BE2C (cell line): Measurements from ENCODE around the gene PRSS1.

Experiments used
- DNase-seq: peaks from one replicate; pipeline ENCODE4 v3.0.0-alpha.2; 2020
- H3K27me3 ChIP-seq: fragments of 250-450 bp; sonication (Bioruptor Pico); 2 replicates; pipeline ENCODE4 v1.5.1; 2020; ENCODE audit warnings: mild to moderate bottlenecking
- H3K36me3 ChIP-seq: fragments of 250-450 bp; sonication (Bioruptor Pico); 2 replicates; pipeline ENCODE4 v1.5.1; 2020; ENCODE audit warnings: mild to moderate bottlenecking
- H3K4me1 ChIP-seq: fragments of 250-450 bp; sonication (Bioruptor Pico); 2 replicates; pipeline ENCODE4 v1.5.1; 2020
- H3K4me3 ChIP-seq: 2 replicates; pipeline ENCODE4 v1.5.1; 2011; ENCODE audit warnings: low read depth, low read length
- H3K9me3 ChIP-seq: fragments of 250-450 bp; sonication (Bioruptor Pico); 2 replicates; pipeline ENCODE4 v1.5.1; 2020
- CTCF ChIP-seq: IDR thresholded peaks from 2 replicates; pipeline ENCODE4 v1.5.1; 2012; ENCODE audit warnings: mild to moderate bottlenecking, low read depth, low read length

PRSS1 gene

GRCh38 chr7:142785841-142786250 lies 36.6 kb downstream of the PRSS1 start:
- no peak for DNase-seq
- TF ChIP-seq CTCF: no peak
- H3K36me3 ChIP-seq: no peaks in the 10 kb centered on the region
- no peak overlapping the region for H3K4me3 ChIP-seq
- H3K9me3 ChIP-seq: no peaks in the 10 kb centered on the region
- no peaks in the 10 kb centered on the region for H3K4me1 ChIP-seq
- no peaks in the 10 kb centered on the region; the same call in 1 of the 2 replicates for H3K27me3 ChIP-seq

GRCh38 chr7:142787034-142787768 lies 37.9 kb downstream of the PRSS1 start:
- Histone ChIP-seq H3K36me3 (no peaks in the 10 kb centered on the region), H3K4me3 (no peak overlapping the region), H3K4me1 (no peaks in the 10 kb centered on the region), H3K27me3 (no peaks in the 10 kb centered on the region; the same call in 1 of the 2 replicates), H3K9me3 (no peaks in the 10 kb centered on the region)
- no peak for TF ChIP-seq CTCF
- DNase-seq: no peak

GRCh38 chr7:142787783-142788182 lies 38.5 kb downstream of the PRSS1 start:
- no peaks in the 10 kb centered on the region; the same call in 1 of the 2 replicates for H3K27me3 ChIP-seq
- DNase-seq: no peak
- TF ChIP-seq CTCF: no peak
- H3K9me3 ChIP-seq: no peaks in the 10 kb centered on the region
- H3K4me1 ChIP-seq: no peaks in the 10 kb centered on the region
- no peak overlapping the region for H3K4me3 ChIP-seq
- H3K36me3 ChIP-seq: no peaks in the 10 kb centered on the region

- no peak for TF ChIP-seq CTCF
- DNase-seq: no peak
- Histone ChIP-seq H3K4me1 (no peaks in the 10 kb centered on the region), H3K4me3 (no peak overlapping the region), H3K9me3 (no peaks in the 10 kb centered on the region), H3K36me3 (no peaks in the 10 kb centered on the region), H3K27me3 (no peaks in the 10 kb centered on the region)
Measured at GRCh38 chr7:142788303-142789289, 39.3 kb downstream of the PRSS1 start.

- H3K4me3 ChIP-seq: no peak overlapping the region
- no peaks in the 10 kb centered on the region for H3K36me3 ChIP-seq
- H3K27me3 ChIP-seq: no peaks in the 10 kb centered on the region
- H3K4me1 ChIP-seq: no peaks in the 10 kb centered on the region
- no peak for DNase-seq
- no peak for TF ChIP-seq CTCF
- H3K9me3 ChIP-seq: no peaks in the 10 kb centered on the region
Measured at GRCh38 chr7:142789441-142789840, 40.2 kb downstream of the PRSS1 start.
